Stomach (tissue), 9 donors: Measurements from ENCODE around the gene SPATS2. TPM values are rescaled to one million over a fixed set of nuclear protein-coding genes. Genes with fewer than 3 reads are reported as not detected.

Source experiments
- DNase-seq, 2 donors: peaks; one replicate each; pipeline versions ENCODE4 v3.0.0 to v3.0.0-alpha.2; 2013 to 2019
- H3K27ac ChIP-seq, 5 donors: fragments of 200-600 bp in 4 of 5; sonication (generic) in 4 of 5; one replicate each; pipeline ENCODE4 v1.5.1; 2013 to 2019; ENCODE audit warnings: mild to moderate bottlenecking in 1 of 5, moderate library complexity in 1 of 5
- H3K27me3 ChIP-seq, 3 donors: fragments of 200-600 bp; sonication (generic); one replicate each; pipeline ENCODE4 v1.5.1; 2017 to 2019; ENCODE audit warnings: mixed run types in 1 of 3
- H3K36me3 ChIP-seq, 4 donors: fragments of 200-600 bp; sonication (generic); 1 replicate in 3 of 4; 2 replicates in 1 of 4; pipeline ENCODE4 v1.5.1; 2016 to 2019
- H3K4me1 ChIP-seq, 4 donors: fragments of 200-600 bp; sonication (generic); one replicate each; pipeline ENCODE4 v1.5.1; 2016 to 2019
- H3K4me3 ChIP-seq, 4 donors: fragments of 200-600 bp; sonication (generic) in 3 of 4; one replicate each; pipeline ENCODE4 v1.5.1; 2016 to 2019; ENCODE audit warnings: mild to moderate bottlenecking in 1 of 4
- H3K9me3 ChIP-seq, 4 donors: fragments of 200-600 bp; sonication (generic); one replicate each; pipeline ENCODE4 v1.5.1; 2016 to 2019
- CTCF ChIP-seq, 7 experiments: fragments of 450-650 bp in 4 of 7; fragments of 200-600 bp in 3 of 7; sonication (generic) in 3 of 7; IDR thresholded peaks; one replicate each; pipeline ENCODE4 v1.5.1; 2016 to 2019; ENCODE audit warnings: antibody characterized with exemption in 7 of 7, control low read depth in 2 of 7, mild to moderate bottlenecking in 1 of 7
- EP300 ChIP-seq: sonication (generic); formaldehyde crosslinking; IDR thresholded peaks from one replicate; pipeline ENCODE4 v1.6.1; 2017; ENCODE audit warnings: antibody characterized with exemption
- POLR2A ChIP-seq, 4 donors: fragments of 450-650 bp; IDR thresholded peaks; one replicate each; pipeline ENCODE4 v1.6.1; 2016; ENCODE audit warnings: antibody characterized with exemption in 4 of 4, control low read depth in 2 of 4, mild to moderate bottlenecking in 1 of 4, moderate library complexity in 1 of 4
- POLR2AphosphoS5 ChIP-seq, 3 donors: sonication (generic); formaldehyde crosslinking; IDR thresholded peaks; one replicate each; pipeline ENCODE4 v1.6.1; 2016; ENCODE audit warnings: antibody characterized with exemption in 3 of 3
- whole genome bisulfite sequencing, 5 donors: extraction: QIAGEN DNeasy Blood & Tissue Kit in 3 of 5; methylation state at CpG; one replicate each; pipeline versions ENCODE4 v1.1.5 to v1.1.7; 2013 to 2018; 5-methylcytosine and 5-hydroxymethylcytosine counted together
- intact Hi-C: fragments of 100-400 bp; cut with DNase I; formaldehyde crosslinking; loops from one replicate; pipeline ENCODE4 v1.15.1; 2023; ENCODE audit warnings: low total_unique reads
- polyA plus RNA-seq, 3 donors: library from polyadenylated mRNA; stranded (reverse); fragments of 200-250 nt; gene quantifications; one replicate each; pipeline ENCODE4 v1.2.3, GENCODE V29; 2013
- total RNA-seq, 5 donors: library from RNA; depleted of rRNA; stranded (reverse); fragments of >200 nt; gene quantifications; one replicate each; pipeline versions ENCODE4 v1.1.0 to v1.2.3, GENCODE V29; 2014 to 2016
- donor health status: healthy with polysubstance abuse.
- donor health status: Bipolar disorder and iron deficiency.
- donor health status: healthy.

The SPATS2 gene
- total and polyA plus RNA-seq, 8 donors, result 8.0 to 194 (median 17.8) TPM

DNA sequence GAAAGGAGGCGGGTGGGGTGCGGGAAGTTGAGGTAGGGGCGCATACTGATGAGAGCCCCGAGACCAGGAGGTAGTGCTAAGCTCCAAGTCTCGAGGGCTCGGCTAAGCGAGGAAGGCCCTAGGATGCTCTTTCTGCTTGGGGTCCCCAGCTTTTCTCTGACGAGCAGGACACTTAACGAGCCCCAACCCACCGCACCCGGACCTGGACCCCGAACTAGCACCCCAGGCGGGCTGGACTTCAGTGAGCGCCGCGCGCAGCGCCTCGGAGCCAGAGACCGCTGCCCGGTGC is 25.5 kb upstream of the SPATS2 start:
- Histone ChIP-seq H3K4me1 (peaks cover 44 to 53% (median 49%) of the 10 kb centered on the region in 4 donors), H3K36me3 (no peaks in the 10 kb centered on the region), H3K4me3 (peak overlapping the region in 3 of 4 donors; percentile 44 to 57 (median 49)), H3K9me3 (no peaks in the 10 kb centered on the region), H3K27ac (no peak overlapping the region), H3K27me3 (peaks cover 7 to 98% (median 41%) of the 10 kb centered on the region in 3 donors)
- no peak for DNase-seq
- WGBS, 5 donors, result 43 to 75% (median 61%) methylated on average over 10 to 21 of the region's 21 CpGs
- intact Hi-C loops, result no loop called here
- TF ChIP-seq POLR2A (IDR thresholded peaks at IDR 0.05) (no peak), CTCF (IDR thresholded peaks at IDR 0.05) (no peak), EP300 (no peak), POLR2AphosphoS5 (IDR thresholded peaks at IDR 0.05) (no peak)

GRCh38 chr12:49342066-49342913 is 25.0 kb upstream of the SPATS2 start:
- Histone ChIP-seq H3K4me1 (peaks cover 44 to 53% (median 49%) of the 10 kb centered on the region in 4 donors), H3K9me3 (no peaks in the 10 kb centered on the region), H3K4me3 (peak overlapping the region; percentile 39 to 57 (median 46)), H3K36me3 (no peaks in the 10 kb centered on the region), H3K27ac (peak overlapping the region in 1 of 5 donors; percentile 14), H3K27me3 (peaks cover 10 to 98% (median 42%) of the 10 kb centered on the region in 3 donors)
- intact Hi-C loops, result no loop called here
- 3 to 27% (median 6%) methylated on average over 21 to 58 of the region's 58 CpGs for WGBS, 5 donors
- DNase-seq, result peak; percentile 75 to 91
- TF ChIP-seq CTCF (IDR thresholded peaks at IDR 0.05), result peak in 5 of 7 experiments; percentile 43 to 83 (median 63)
- TF ChIP-seq POLR2A (IDR thresholded peaks at IDR 0.05), result no peak

GRCh38 chr12:49342914-49343731 is 24.1 kb upstream of the SPATS2 start:
- intact Hi-C loops, result no loop called here
- H3K27me3 ChIP-seq, result peaks cover 10 to 98% (median 47%) of the 10 kb centered on the region in 3 donors

More at GRCh38 chr12:49342914-49343731, 24.1 kb upstream of the SPATS2 start:
- no peak overlapping the region for H3K27ac ChIP-seq
- no peaks in the 10 kb centered on the region for H3K9me3 ChIP-seq
- peaks cover 52 to 59% (median 54%) of the 10 kb centered on the region in 4 donors for H3K4me1 ChIP-seq
- H3K4me3 ChIP-seq, result peak overlapping the region; percentile 39 to 57 (median 46)
- no peaks in the 10 kb centered on the region for H3K36me3 ChIP-seq
- 3 to 14% (median 4%) methylated on average over 9 to 33 of the region's 33 CpGs for WGBS, 5 donors
- peak; percentile 24 to 69 for DNase-seq
- TF ChIP-seq POLR2AphosphoS5 (IDR thresholded peaks at IDR 0.05) (no peak), CTCF (IDR thresholded peaks at IDR 0.05) (no peak), POLR2A (IDR thresholded peaks at IDR 0.05) (no peak), EP300 (no peak)
